ENCODE data around the gene ZNF771.

Gene ZNF771

DNA sequence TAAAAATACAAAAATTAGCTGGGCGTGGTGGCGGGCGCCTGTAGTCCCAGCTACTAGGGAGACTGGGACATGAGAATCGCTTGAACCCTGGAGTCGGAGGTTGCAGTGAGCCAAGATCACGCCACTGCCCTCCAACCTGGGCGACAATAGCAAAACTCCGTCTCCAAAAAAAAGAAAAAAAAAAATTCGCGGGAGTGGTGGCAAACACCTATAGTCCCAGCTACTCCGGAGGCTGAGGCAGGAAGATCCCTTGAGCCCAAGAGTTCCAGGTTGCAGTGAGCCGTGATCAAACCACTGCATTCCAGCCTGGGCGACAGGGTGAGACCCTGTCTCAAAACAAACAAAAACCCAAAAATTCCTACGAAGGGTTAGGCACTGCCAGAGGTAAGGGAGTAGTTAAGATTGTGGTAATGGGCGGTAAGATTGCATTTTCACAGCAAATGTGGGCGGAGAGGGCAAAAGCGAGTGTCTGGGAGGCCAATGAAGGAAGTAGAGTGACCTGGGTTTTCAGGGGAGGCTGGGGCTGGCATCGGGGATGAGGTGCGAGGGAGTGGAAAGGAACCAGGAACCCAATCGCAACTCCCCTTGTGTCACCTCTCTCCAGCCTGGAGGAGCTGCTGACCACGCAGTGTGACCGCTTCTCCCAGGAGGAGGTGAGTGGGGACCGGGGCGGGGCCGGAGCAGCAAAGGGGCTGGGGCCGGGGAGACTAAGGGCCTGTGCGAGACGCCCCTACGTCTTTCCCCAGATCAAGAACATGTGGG lies 30.2 kb upstream of the ZNF771 start:
- H3K79me1 ChIP-seq (ENCODE audit: low read length), result peaks cover 18% of the 10 kb centered on the region
- H4K12ac ChIP-seq (ENCODE audit: low read depth, low read length), result peak overlapping the region; percentile 95
- H3K79me2 ChIP-seq (ENCODE audit: control insufficient read depth, insufficient read depth, low read length, poor library complexity), result peaks cover 12% of the 10 kb centered on the region
- H2BK120ac ChIP-seq (ENCODE audit: insufficient read depth, low read length, poor library complexity), result peak overlapping the region; percentile 92
- H3K36me3 ChIP-seq (ENCODE audit: control insufficient read depth in 1 of 2, insufficient read depth in 2 of 2, low read length in 2 of 2), result peaks cover 0 to 3% of the 10 kb centered on the region in 2 experiments
- no peak overlapping the region for H3K23ac ChIP-seq (ENCODE audit: low read length)
- peak overlapping the region; percentile 95 for H3K18ac ChIP-seq (ENCODE audit: low read length)
- H3K27ac ChIP-seq (ENCODE audit: low read depth, low read length), result peak overlapping the region; percentile 99
- peak overlapping the region; percentile 89 for H2AK5ac ChIP-seq (ENCODE audit: low read length)
- peak overlapping the region; percentile 77 for H2AFZ ChIP-seq (ENCODE audit: insufficient read depth, low read length, poor library complexity)
- WGBS (ENCODE audit: extremely low coverage, insufficient coverage, insufficient read length), result no CpG with 5 or more reads among the region's 29 CpGs
- peak overlapping the region; percentile 92 for H3K14ac ChIP-seq (ENCODE audit: low read length)
- H3K9me3 ChIP-seq (ENCODE audit: insufficient read depth, low read depth, low read length), result no peaks in the 10 kb centered on the region
- H3K4ac ChIP-seq (ENCODE audit: low read depth, low read length), result peak overlapping the region; percentile 85
- peak in 1 of 2 donors; percentile 47 for DNase-seq
- H2BK12ac ChIP-seq (ENCODE audit: low read length), result peak overlapping the region; percentile 73
- peaks cover 24 to 29% of the 10 kb centered on the region in 2 experiments for H3K4me1 ChIP-seq (ENCODE audit: control insufficient read depth in 1 of 2, insufficient read depth in 2 of 2, low read length in 2 of 2)
- peak overlapping the region; percentile 80 for H2BK5ac ChIP-seq (ENCODE audit: low read depth, low read length, poor library complexity)
- H3K4me2 ChIP-seq (ENCODE audit: low read length), result peak overlapping the region; percentile 75
- peak overlapping the region; percentile 96 for H4K91ac ChIP-seq (ENCODE audit: low read depth, low read length)
- peak overlapping the region; percentile 96 for H4K8ac ChIP-seq (ENCODE audit: low read depth, low read length)
- no peaks in the 10 kb centered on the region for H3K27me3 ChIP-seq (ENCODE audit: insufficient read depth, low read length)
- H3K4me3 ChIP-seq (ENCODE audit: low read depth, low read length), result no peak overlapping the region
- peak overlapping the region; percentile 37 for H3K9ac ChIP-seq (ENCODE audit: low read length)

- H2AFZ ChIP-seq (ENCODE audit: insufficient read depth, low read length, poor library complexity), result peak overlapping the region; percentile 77
- H3K27ac ChIP-seq (ENCODE audit: low read depth, low read length), result peak overlapping the region; percentile 99
- peak overlapping the region; percentile 75 for H3K4me2 ChIP-seq (ENCODE audit: low read length)
- no peak overlapping the region for H3K23ac ChIP-seq (ENCODE audit: low read length)
- peak; percentile 76 to 86 for DNase-seq
- H2AK5ac ChIP-seq (ENCODE audit: low read length), result peak overlapping the region; percentile 57
- H3K14ac ChIP-seq (ENCODE audit: low read length), result peak overlapping the region; percentile 92
- H3K79me1 ChIP-seq (ENCODE audit: low read length), result peaks cover 18% of the 10 kb centered on the region
- H3K9me3 ChIP-seq (ENCODE audit: insufficient read depth, low read depth, low read length), result no peaks in the 10 kb centered on the region
- H3K4me1 ChIP-seq (ENCODE audit: control insufficient read depth in 1 of 2, insufficient read depth in 2 of 2, low read length in 2 of 2), result peaks cover 24 to 29% of the 10 kb centered on the region in 2 experiments
- H3K27me3 ChIP-seq (ENCODE audit: insufficient read depth, low read length), result no peaks in the 10 kb centered on the region
- H3K4ac ChIP-seq (ENCODE audit: low read depth, low read length), result peak overlapping the region; percentile 85
- H4K91ac ChIP-seq (ENCODE audit: low read depth, low read length), result peak overlapping the region; percentile 96
- H4K12ac ChIP-seq (ENCODE audit: low read depth, low read length), result peak overlapping the region; percentile 95
- H3K36me3 ChIP-seq (ENCODE audit: control insufficient read depth in 1 of 2, insufficient read depth in 2 of 2, low read length in 2 of 2), result peaks cover 0 to 3% of the 10 kb centered on the region in 2 experiments
- H2BK5ac ChIP-seq (ENCODE audit: low read depth, low read length, poor library complexity), result peak overlapping the region; percentile 96
- no CpG with 5 or more reads among the region's 39 CpGs for WGBS (ENCODE audit: extremely low coverage, insufficient coverage, insufficient read length)
- peak overlapping the region; percentile 33 for H3K4me3 ChIP-seq (ENCODE audit: low read depth, low read length)
- H3K9ac ChIP-seq (ENCODE audit: low read length), result peak overlapping the region; percentile 55
- peak overlapping the region; percentile 96 for H4K8ac ChIP-seq (ENCODE audit: low read depth, low read length)
- no peak overlapping the region for H2BK12ac ChIP-seq (ENCODE audit: low read length)
- peaks cover 12% of the 10 kb centered on the region for H3K79me2 ChIP-seq (ENCODE audit: control insufficient read depth, insufficient read depth, low read length, poor library complexity)
- H3K18ac ChIP-seq (ENCODE audit: low read length), result peak overlapping the region; percentile 95
- peak overlapping the region; percentile 92 for H2BK120ac ChIP-seq (ENCODE audit: insufficient read depth, low read length, poor library complexity)
Observed at GRCh38 chr16:30377812-30378235, 29.6 kb upstream of the ZNF771 start.

- H3K79me2 ChIP-seq (ENCODE audit: control insufficient read depth, insufficient read depth, low read length, poor library complexity), result peaks cover 12% of the 10 kb centered on the region
Observed at GRCh38 chr16:30378236-30379157, 28.9 kb upstream of the ZNF771 start.

GRCh38 chr16:30379158-30379783 lies 28.1 kb upstream of the ZNF771 start:
- H3K18ac ChIP-seq (ENCODE audit: low read length), result peak overlapping the region; percentile 34
- peak overlapping the region; percentile 4 for H4K12ac ChIP-seq (ENCODE audit: low read depth, low read length)
- H3K4me3 ChIP-seq (ENCODE audit: low read depth, low read length), result peak overlapping the region; percentile 78
- peak overlapping the region; percentile 28 for H3K27ac ChIP-seq (ENCODE audit: low read depth, low read length)
- peak overlapping the region; percentile 51 for H3K9ac ChIP-seq (ENCODE audit: low read length)
- H4K91ac ChIP-seq (ENCODE audit: low read depth, low read length), result peak overlapping the region; percentile 56
- no CpG with 5 or more reads among the region's 27 CpGs for WGBS (ENCODE audit: extremely low coverage, insufficient coverage, insufficient read length)
- no peak overlapping the region for H2AK5ac ChIP-seq (ENCODE audit: low read length)
- peaks cover 0 to 3% of the 10 kb centered on the region in 2 experiments for H3K36me3 ChIP-seq (ENCODE audit: control insufficient read depth in 1 of 2, insufficient read depth in 2 of 2, low read length in 2 of 2)
- H2BK5ac ChIP-seq (ENCODE audit: low read depth, low read length, poor library complexity), result peak overlapping the region; percentile 1
- peak overlapping the region; percentile 2 for H3K4ac ChIP-seq (ENCODE audit: low read depth, low read length)
- no peaks in the 10 kb centered on the region for H3K27me3 ChIP-seq (ENCODE audit: insufficient read depth, low read length)
- peaks cover 24 to 29% of the 10 kb centered on the region in 2 experiments for H3K4me1 ChIP-seq (ENCODE audit: control insufficient read depth in 1 of 2, insufficient read depth in 2 of 2, low read length in 2 of 2)
- peaks cover 12% of the 10 kb centered on the region for H3K79me2 ChIP-seq (ENCODE audit: control insufficient read depth, insufficient read depth, low read length, poor library complexity)
- peak overlapping the region; percentile 8 for H4K8ac ChIP-seq (ENCODE audit: low read depth, low read length)
- H3K79me1 ChIP-seq (ENCODE audit: low read length), result peaks cover 18% of the 10 kb centered on the region
- DNase-seq, result no peak
- H2BK120ac ChIP-seq (ENCODE audit: insufficient read depth, low read length, poor library complexity), result peak overlapping the region; percentile 18
- peak overlapping the region; percentile 71 for H3K14ac ChIP-seq (ENCODE audit: low read length)
- peak overlapping the region; percentile 9 for H2AFZ ChIP-seq (ENCODE audit: insufficient read depth, low read length, poor library complexity)
- H3K23ac ChIP-seq (ENCODE audit: low read length), result no peak overlapping the region
- peak overlapping the region; percentile 90 for H3K4me2 ChIP-seq (ENCODE audit: low read length)
- H2BK12ac ChIP-seq (ENCODE audit: low read length), result no peak overlapping the region
- H3K9me3 ChIP-seq (ENCODE audit: insufficient read depth, low read depth, low read length), result no peaks in the 10 kb centered on the region

More at GRCh38 chr16:30378236-30379157, 28.9 kb upstream of the ZNF771 start:
- Histone ChIP-seq H2AFZ (ENCODE audit: insufficient read depth, low read length, poor library complexity) (peak overlapping the region; percentile 61), H3K79me1 (ENCODE audit: low read length) (peaks cover 18% of the 10 kb centered on the region), H3K9me3 (ENCODE audit: insufficient read depth, low read depth, low read length) (no peaks in the 10 kb centered on the region), H2BK5ac (ENCODE audit: low read depth, low read length, poor library complexity) (peak overlapping the region; percentile 56), H3K27me3 (ENCODE audit: insufficient read depth, low read length) (no peaks in the 10 kb centered on the region), H2AK5ac (ENCODE audit: low read length) (peak overlapping the region; percentile 56), H3K18ac (ENCODE audit: low read length) (peak overlapping the region; percentile 92), H3K4me3 (ENCODE audit: low read depth, low read length) (peak overlapping the region; percentile 78), H3K27ac (ENCODE audit: low read depth, low read length) (peak overlapping the region; percentile 99), H3K23ac (ENCODE audit: low read length) (no peak overlapping the region), H3K4ac (ENCODE audit: low read depth, low read length) (peak overlapping the region; percentile 13), H4K8ac (ENCODE audit: low read depth, low read length) (peak overlapping the region; percentile 86), H4K91ac (ENCODE audit: low read depth, low read length) (peak overlapping the region; percentile 92), H2BK12ac (ENCODE audit: low read length) (peak overlapping the region; percentile 16), H3K4me2 (ENCODE audit: low read length) (peak overlapping the region; percentile 90), H3K36me3 (ENCODE audit: control insufficient read depth in 1 of 2, insufficient read depth in 2 of 2, low read length in 2 of 2) (peaks cover 0 to 3% of the 10 kb centered on the region in 2 experiments), H3K9ac (ENCODE audit: low read length) (peak overlapping the region; percentile 91), H4K12ac (ENCODE audit: low read depth, low read length) (peak overlapping the region; percentile 95), H2BK120ac (ENCODE audit: insufficient read depth, low read length, poor library complexity) (peak overlapping the region; percentile 69), H3K14ac (ENCODE audit: low read length) (peak overlapping the region; percentile 76), H3K4me1 (ENCODE audit: control insufficient read depth in 1 of 2, insufficient read depth in 2 of 2, low read length in 2 of 2) (peaks cover 24 to 29% of the 10 kb centered on the region in 2 experiments)
- no CpG with 5 or more reads among the region's 67 CpGs for WGBS (ENCODE audit: extremely low coverage, insufficient coverage, insufficient read length)
- peak; percentile 98 to 99 for DNase-seq

All from trophoblast cell (in vitro differentiated cells and primary cell).